Neural cell (in vitro differentiated cells): Measurements from ENCODE around the gene TMEM43.

ENCODE experiments used
- EP300 ChIP-seq: fragments of 450-650 bp; conservative IDR thresholded peaks from 2 replicates; pipeline ENCODE4 v1.6.1; 2014; ENCODE audit warnings: antibody characterized with exemption, mild to moderate bottlenecking, moderate library complexity; ENCODE audit not compliant: poor library complexity, severe bottlenecking
- EZH2 ChIP-seq: fragments of 200-600, 300-800 bp; shearing (Covaris generic), sonication (generic); IDR thresholded peaks from 2 replicates; pipeline ENCODE4 v1.6.1; 2014; ENCODE audit warnings: antibody characterized with exemption, low read length, borderline replicate concordance, mild to moderate bottlenecking; ENCODE audit not compliant: insufficient read depth, poor library complexity, severe bottlenecking
- MXI1 ChIP-seq: fragments of 450-650 bp; conservative IDR thresholded peaks from 2 replicates; pipeline ENCODE4 v1.6.1; 2014; ENCODE audit warnings: antibody characterized with exemption, mild to moderate bottlenecking; ENCODE audit not compliant: poor library complexity, severe bottlenecking
- POLR2AphosphoS5 ChIP-seq: IDR thresholded peaks from 2 replicates; pipeline ENCODE4 v1.6.1; 2012
- RAD21 ChIP-seq: fragments of 450-650 bp; conservative IDR thresholded peaks from 2 replicates; pipeline ENCODE4 v1.6.1; 2014; ENCODE audit warnings: antibody characterized with exemption, mild to moderate bottlenecking, moderate library complexity
- TF ChIP-seq, protein P1 (sequence below): fragments of 450-650 bp; IDR thresholded peaks from 2 replicates; pipeline ENCODE4 v1.5.1; 2014; ENCODE audit warnings: antibody characterized with exemption, mild to moderate bottlenecking, moderate library complexity; ENCODE audit not compliant: poor library complexity, severe bottlenecking

DNA sequence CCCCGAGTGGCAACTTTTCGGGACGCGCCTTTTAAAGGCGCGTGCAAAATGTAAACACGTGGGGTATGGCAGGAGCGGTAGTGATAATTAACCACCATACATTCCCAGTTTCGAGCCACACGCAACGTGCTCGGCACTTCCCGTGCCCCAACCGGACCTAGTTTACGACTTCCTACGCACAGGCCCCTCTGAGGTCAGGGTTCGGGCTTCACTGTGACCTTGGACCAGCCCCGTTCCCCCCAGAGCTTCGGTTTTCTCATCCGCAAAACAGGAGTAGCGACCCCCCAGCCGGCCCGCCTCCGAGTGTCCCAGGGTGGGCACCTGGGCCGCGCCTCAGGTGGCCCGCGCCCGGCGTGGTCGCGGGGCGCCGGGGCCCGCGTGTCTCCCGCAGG lies 633 bp upstream of the TMEM43 start:
- TF ChIP-seq, protein P1, sequence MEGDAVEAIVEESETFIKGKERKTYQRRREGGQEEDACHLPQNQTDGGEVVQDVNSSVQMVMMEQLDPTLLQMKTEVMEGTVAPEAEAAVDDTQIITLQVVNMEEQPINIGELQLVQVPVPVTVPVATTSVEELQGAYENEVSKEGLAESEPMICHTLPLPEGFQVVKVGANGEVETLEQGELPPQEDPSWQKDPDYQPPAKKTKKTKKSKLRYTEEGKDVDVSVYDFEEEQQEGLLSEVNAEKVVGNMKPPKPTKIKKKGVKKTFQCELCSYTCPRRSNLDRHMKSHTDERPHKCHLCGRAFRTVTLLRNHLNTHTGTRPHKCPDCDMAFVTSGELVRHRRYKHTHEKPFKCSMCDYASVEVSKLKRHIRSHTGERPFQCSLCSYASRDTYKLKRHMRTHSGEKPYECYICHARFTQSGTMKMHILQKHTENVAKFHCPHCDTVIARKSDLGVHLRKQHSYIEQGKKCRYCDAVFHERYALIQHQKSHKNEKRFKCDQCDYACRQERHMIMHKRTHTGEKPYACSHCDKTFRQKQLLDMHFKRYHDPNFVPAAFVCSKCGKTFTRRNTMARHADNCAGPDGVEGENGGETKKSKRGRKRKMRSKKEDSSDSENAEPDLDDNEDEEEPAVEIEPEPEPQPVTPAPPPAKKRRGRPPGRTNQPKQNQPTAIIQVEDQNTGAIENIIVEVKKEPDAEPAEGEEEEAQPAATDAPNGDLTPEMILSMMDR, result no peak
- TF ChIP-seq EZH2, result no peak
- TF ChIP-seq EP300, result no peak
- TF ChIP-seq POLR2AphosphoS5, result no peak
- no peak for TF ChIP-seq RAD21
- TF ChIP-seq MXI1, result peak; percentile 83
